HL-60 (cell line): ENCODE results near the gene ALKBH5.

ENCODE experiments used
- DNase-seq, 2 experiments: peaks; one replicate each; pipeline ENCODE4 v3.0.0-alpha.2; 2010 to 2020; ENCODE audit warnings: low read depth in 1 of 2, low spot score in 1 of 2
- H3K27ac ChIP-seq: fragments of 250-450 bp; sonication (Bioruptor Pico); replicated peaks from 2 replicates; pipeline ENCODE4 v1.5.1; 2020; ENCODE audit warnings: mild to moderate bottlenecking, moderate library complexity
- H3K27me3 ChIP-seq: fragments of 250-450 bp; sonication (Bioruptor Pico); 2 replicates; pipeline ENCODE4 v1.5.1; 2021; ENCODE audit warnings: mild to moderate bottlenecking, moderate library complexity; ENCODE audit not compliant: insufficient read depth, poor library complexity, severe bottlenecking
- H3K4me3 ChIP-seq: replicated peaks from 2 replicates; pipeline ENCODE4 v1.5.1; 2011; ENCODE audit warnings: mild to moderate bottlenecking, control low read depth, low read length; ENCODE audit not compliant: insufficient read depth
- GABPA ChIP-seq: IDR thresholded peaks from 2 replicates; pipeline ENCODE4 v1.6.1; 2012; ENCODE audit warnings: low read depth
- POLR2AphosphoS5 ChIP-seq: IDR thresholded peaks from 2 replicates; pipeline ENCODE4 v1.6.1; 2012; ENCODE audit warnings: low read depth
- SPI1 ChIP-seq: IDR thresholded peaks from 2 replicates; pipeline ENCODE4 v1.6.1; 2012; ENCODE audit warnings: low read depth, mild to moderate bottlenecking, borderline replicate concordance
- TF ChIP-seq, protein P1 (sequence below): IDR thresholded peaks from 2 replicates; pipeline ENCODE4 v1.6.1; 2012; ENCODE audit warnings: low read depth; ENCODE audit not compliant: insufficient replicate concordance
- TF ChIP-seq, protein P2 (sequence below): IDR thresholded peaks from one replicate; pipeline ENCODE4 v1.5.1; 2011; ENCODE audit warnings: low read length, control low read depth, inconsistent platforms; ENCODE audit not compliant: insufficient read depth

Gene ALKBH5

DNA sequence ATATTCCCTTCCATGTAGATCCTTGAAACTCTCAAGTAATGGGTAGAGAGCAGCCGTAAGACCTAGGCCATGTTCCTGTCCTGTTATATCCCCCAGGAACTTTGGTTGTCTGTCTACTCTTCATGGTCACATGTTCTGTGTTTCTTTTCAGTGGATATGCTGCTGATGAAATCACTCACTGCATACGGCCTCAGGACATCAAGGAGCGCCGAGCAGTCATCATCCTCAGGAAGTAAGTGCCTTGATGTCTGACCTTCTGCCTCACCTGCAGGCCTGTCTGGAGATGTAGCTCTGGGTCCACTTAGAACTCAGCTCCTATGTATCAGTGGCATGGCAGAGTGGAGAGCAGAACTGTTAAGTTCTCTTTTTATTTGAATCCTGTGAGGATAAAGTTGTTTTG, 11.2 kb downstream of the ALKBH5 start:
- H3K4me3 ChIP-seq: no peak overlapping the region
- TF ChIP-seq, protein P1, sequence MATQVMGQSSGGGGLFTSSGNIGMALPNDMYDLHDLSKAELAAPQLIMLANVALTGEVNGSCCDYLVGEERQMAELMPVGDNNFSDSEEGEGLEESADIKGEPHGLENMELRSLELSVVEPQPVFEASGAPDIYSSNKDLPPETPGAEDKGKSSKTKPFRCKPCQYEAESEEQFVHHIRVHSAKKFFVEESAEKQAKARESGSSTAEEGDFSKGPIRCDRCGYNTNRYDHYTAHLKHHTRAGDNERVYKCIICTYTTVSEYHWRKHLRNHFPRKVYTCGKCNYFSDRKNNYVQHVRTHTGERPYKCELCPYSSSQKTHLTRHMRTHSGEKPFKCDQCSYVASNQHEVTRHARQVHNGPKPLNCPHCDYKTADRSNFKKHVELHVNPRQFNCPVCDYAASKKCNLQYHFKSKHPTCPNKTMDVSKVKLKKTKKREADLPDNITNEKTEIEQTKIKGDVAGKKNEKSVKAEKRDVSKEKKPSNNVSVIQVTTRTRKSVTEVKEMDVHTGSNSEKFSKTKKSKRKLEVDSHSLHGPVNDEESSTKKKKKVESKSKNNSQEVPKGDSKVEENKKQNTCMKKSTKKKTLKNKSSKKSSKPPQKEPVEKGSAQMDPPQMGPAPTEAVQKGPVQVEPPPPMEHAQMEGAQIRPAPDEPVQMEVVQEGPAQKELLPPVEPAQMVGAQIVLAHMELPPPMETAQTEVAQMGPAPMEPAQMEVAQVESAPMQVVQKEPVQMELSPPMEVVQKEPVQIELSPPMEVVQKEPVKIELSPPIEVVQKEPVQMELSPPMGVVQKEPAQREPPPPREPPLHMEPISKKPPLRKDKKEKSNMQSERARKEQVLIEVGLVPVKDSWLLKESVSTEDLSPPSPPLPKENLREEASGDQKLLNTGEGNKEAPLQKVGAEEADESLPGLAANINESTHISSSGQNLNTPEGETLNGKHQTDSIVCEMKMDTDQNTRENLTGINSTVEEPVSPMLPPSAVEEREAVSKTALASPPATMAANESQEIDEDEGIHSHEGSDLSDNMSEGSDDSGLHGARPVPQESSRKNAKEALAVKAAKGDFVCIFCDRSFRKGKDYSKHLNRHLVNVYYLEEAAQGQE: no peak
- TF ChIP-seq, protein P2, sequence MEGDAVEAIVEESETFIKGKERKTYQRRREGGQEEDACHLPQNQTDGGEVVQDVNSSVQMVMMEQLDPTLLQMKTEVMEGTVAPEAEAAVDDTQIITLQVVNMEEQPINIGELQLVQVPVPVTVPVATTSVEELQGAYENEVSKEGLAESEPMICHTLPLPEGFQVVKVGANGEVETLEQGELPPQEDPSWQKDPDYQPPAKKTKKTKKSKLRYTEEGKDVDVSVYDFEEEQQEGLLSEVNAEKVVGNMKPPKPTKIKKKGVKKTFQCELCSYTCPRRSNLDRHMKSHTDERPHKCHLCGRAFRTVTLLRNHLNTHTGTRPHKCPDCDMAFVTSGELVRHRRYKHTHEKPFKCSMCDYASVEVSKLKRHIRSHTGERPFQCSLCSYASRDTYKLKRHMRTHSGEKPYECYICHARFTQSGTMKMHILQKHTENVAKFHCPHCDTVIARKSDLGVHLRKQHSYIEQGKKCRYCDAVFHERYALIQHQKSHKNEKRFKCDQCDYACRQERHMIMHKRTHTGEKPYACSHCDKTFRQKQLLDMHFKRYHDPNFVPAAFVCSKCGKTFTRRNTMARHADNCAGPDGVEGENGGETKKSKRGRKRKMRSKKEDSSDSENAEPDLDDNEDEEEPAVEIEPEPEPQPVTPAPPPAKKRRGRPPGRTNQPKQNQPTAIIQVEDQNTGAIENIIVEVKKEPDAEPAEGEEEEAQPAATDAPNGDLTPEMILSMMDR: no peak
- TF ChIP-seq POLR2AphosphoS5 (no peak), GABPA (no peak), SPI1 (no peak)
- no peak overlapping the region for H3K27ac ChIP-seq
- H3K27me3 ChIP-seq: no peaks in the 10 kb centered on the region
- DNase-seq: no peak

DNA sequence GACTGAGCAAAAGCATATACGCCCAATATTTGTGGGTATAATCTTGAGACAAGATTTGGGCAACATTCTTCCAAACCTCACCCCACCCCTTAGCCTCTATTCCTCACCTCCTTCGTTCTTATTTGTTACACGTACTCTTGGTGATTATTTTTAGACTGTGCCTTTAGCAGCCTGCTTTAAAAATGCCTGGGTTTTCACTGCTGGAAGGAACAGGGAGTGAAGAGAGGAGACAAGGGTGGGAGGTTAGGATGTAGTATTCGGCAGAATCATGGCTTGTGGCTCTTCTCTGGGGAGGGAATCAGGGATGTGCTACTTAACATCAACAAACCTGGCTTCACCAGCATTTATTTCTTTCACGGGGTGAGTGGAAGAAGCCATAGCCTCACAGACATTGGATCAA, 11.6 kb downstream of the ALKBH5 start:
- no peak overlapping the region for H3K27ac ChIP-seq
- DNase-seq: no peak
- no peak overlapping the region for H3K4me3 ChIP-seq
- TF ChIP-seq SPI1 (no peak), GABPA (no peak), POLR2AphosphoS5 (no peak)
- TF ChIP-seq, protein P1: no peak
- TF ChIP-seq, protein P2: no peak
- no peaks in the 10 kb centered on the region for H3K27me3 ChIP-seq

DNA sequence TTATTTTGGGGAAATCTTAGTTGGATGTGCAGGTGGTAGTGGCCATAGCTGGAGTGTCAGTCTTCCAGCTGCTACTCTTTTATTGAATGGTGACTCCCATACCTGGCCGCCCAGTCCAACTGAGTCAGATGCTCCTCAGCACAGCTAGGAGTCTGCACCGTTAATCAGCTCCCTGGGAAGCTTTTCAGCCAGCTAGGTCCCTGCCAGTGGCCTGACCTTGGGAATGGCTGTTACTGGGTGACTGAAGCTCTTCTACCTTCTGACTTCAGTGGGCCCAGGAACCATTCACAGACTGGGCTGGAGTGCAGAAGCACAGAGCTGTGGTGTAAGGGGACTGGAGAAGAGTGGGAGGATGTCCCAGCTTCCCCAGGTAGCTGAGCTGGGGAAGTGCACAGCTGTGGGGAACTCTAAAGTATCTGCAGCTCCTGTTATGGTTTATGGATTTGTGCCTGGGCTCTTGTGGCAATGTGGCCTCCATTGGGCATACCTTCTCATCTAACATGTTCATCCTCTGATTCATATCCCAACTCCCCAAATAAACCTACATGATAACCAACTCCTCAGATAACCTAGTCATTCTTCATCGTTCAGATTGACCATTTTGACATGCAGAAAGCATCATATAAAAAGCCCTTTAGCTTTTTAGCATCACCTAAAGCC, 14.0 kb downstream of the ALKBH5 start:
- TF ChIP-seq GABPA (no peak), POLR2AphosphoS5 (no peak), SPI1 (no peak)
- TF ChIP-seq, protein P2: no peak
- TF ChIP-seq, protein P1: no peak
- no peak for DNase-seq
- Histone ChIP-seq H3K4me3 (no peak overlapping the region), H3K27ac (no peak overlapping the region), H3K27me3 (no peaks in the 10 kb centered on the region)
